Natural killer cell (primary cell): ENCODE results near the gene A2ML1. TPM values are rescaled to one million over a fixed set of nuclear protein-coding genes. Genes with fewer than 3 reads are reported as not detected.
"Not testable (repeated sequence)": the region's sequence is repeated elsewhere in the genome, so short reads cannot be mapped to it uniquely, and the experiment has no call there.

Source experiments
- ATAC-seq, 3 donors: fragments of 150-1000 bp in 2 of 3; fragments of 200-7000 bp in 1 of 3; cut with Tn5 transposase; 1 replicate in 1 of 3; 2 replicates in 2 of 3; pipeline ENCODE4 v1.10.0; 2021; ENCODE audit warnings: mild to moderate bottlenecking in 2 of 3, moderate library complexity in 2 of 3
- DNase-seq, 2 donors: peaks; one replicate each; pipeline versions ENCODE4 v3.0.0 to v3.0.0-alpha.2; 2013 to 2021; ENCODE audit warnings: mixed read lengths in 1 of 2
- H3K27ac ChIP-seq: one replicate; pipeline ENCODE4 v1.5.1; 2013; ENCODE audit warnings: mild to moderate bottlenecking, low read length
- H3K27me3 ChIP-seq: one replicate; pipeline ENCODE4 v1.6.1; 2013; ENCODE audit warnings: low read length; ENCODE audit not compliant: control insufficient read depth, insufficient read depth
- H3K36me3 ChIP-seq: one replicate; pipeline ENCODE4 v1.6.1; 2013; ENCODE audit warnings: low read length; ENCODE audit not compliant: control insufficient read depth, insufficient read depth
- H3K4me1 ChIP-seq: one replicate; pipeline ENCODE4 v1.6.1; 2013; ENCODE audit warnings: low read length; ENCODE audit not compliant: control insufficient read depth, insufficient read depth
- H3K4me3 ChIP-seq: one replicate; pipeline ENCODE4 v1.5.1; 2013; ENCODE audit warnings: low read length
- H3K9me3 ChIP-seq: one replicate; pipeline ENCODE4 v1.6.1; 2013; ENCODE audit warnings: low read length; ENCODE audit not compliant: control insufficient read depth, insufficient read depth
- H3K27ac Mint-ChIP-seq, 2 donors: one replicate each; pipeline ENCODE4 v1.8.0; 2022; ENCODE audit warnings: mild to moderate bottlenecking in 2 of 2, mixed read lengths in 2 of 2, moderate library complexity in 1 of 2
- H3K27me3 Mint-ChIP-seq, 2 donors: one replicate each; pipeline ENCODE4 v1.8.0; 2022; ENCODE audit warnings: low read depth in 2 of 2, mixed read lengths in 2 of 2
- H3K36me3 Mint-ChIP-seq: one replicate; pipeline ENCODE4 v1.8.0; 2022; ENCODE audit warnings: mixed read lengths
- H3K4me1 Mint-ChIP-seq, 2 donors: one replicate each; pipeline ENCODE4 v1.8.0; 2022; ENCODE audit warnings: mixed read lengths in 2 of 2
- H3K4me3 Mint-ChIP-seq: one replicate; pipeline ENCODE4 v1.8.0; 2022; ENCODE audit warnings: mild to moderate bottlenecking, moderate library complexity, mixed read lengths
- H3K9me3 Mint-ChIP-seq, 2 donors: one replicate each; pipeline ENCODE4 v1.8.0; 2022; ENCODE audit warnings: mixed read lengths in 2 of 2
- WGBS: methylation state at CpG from one replicate; pipeline ENCODE4 v1.1.7; 2013; ENCODE audit warnings: missing lambda C conversion rate; ENCODE audit not compliant: insufficient coverage; 5-methylcytosine and 5-hydroxymethylcytosine counted together
- intact Hi-C: fragments of 100-400 bp; cut with micrococcal nuclease; formaldehyde crosslinking; loops from one replicate; pipeline ENCODE4 v1.14.2; 2022
- total RNA-seq, 4 donors: library from RNA; stranded (reverse); fragments of 120-200 nt in 1 of 4; gene quantifications; one replicate each; pipeline versions ENCODE4 v1.2.3 to v1.2.4, GENCODE V29; 2013 to 2022
- TF ChIP-seq, protein P1 (sequence below): fragments of 200-600 bp; IDR thresholded peaks from one replicate; pipeline ENCODE4 v1.8.0; 2022; ENCODE audit warnings: antibody characterized with exemption

Gene A2ML1
- total RNA-seq, 3 donors from 2014 or later (not counting 1 experiment from before 2014, with no cell fraction given), result not detected

DNA sequence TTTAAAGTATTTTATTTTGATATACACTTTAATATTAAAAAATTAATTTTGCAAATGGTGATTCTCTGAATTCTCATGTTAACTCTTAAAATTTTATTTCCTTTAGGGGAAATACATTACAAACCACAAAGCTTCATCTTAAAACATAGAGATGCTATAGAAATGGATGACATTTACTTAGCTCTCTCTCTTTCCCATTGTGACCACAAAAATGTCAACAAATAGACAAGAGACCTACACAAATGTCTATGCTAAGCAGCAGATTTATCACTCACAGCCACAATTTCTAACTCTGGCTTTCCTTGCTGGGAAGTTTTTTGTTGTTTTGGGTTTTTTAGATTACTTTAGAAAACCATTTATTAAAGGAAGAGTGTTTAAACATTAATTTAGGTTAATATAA, 72.0 kb downstream of the A2ML1 start:
- TF ChIP-seq, protein P1, sequence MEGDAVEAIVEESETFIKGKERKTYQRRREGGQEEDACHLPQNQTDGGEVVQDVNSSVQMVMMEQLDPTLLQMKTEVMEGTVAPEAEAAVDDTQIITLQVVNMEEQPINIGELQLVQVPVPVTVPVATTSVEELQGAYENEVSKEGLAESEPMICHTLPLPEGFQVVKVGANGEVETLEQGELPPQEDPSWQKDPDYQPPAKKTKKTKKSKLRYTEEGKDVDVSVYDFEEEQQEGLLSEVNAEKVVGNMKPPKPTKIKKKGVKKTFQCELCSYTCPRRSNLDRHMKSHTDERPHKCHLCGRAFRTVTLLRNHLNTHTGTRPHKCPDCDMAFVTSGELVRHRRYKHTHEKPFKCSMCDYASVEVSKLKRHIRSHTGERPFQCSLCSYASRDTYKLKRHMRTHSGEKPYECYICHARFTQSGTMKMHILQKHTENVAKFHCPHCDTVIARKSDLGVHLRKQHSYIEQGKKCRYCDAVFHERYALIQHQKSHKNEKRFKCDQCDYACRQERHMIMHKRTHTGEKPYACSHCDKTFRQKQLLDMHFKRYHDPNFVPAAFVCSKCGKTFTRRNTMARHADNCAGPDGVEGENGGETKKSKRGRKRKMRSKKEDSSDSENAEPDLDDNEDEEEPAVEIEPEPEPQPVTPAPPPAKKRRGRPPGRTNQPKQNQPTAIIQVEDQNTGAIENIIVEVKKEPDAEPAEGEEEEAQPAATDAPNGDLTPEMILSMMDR, result no peak
- ATAC-seq (no peak), DNase-seq (no peak)
- no peaks in the 10 kb centered on the region for H3K27me3 ChIP-seq
- no peak overlapping the region for H3K27ac Mint-ChIP-seq
- intact Hi-C loops, result no loop called here
- H3K4me3 ChIP-seq, result no peak overlapping the region
- H3K9me3 ChIP-seq, result no peaks in the 10 kb centered on the region
- H3K27ac ChIP-seq, result no peak overlapping the region
- H3K9me3 Mint-ChIP-seq, result no peaks in the 10 kb centered on the region
- peaks cover 3% of the 10 kb centered on the region for H3K4me1 ChIP-seq
- no peak overlapping the region for H3K4me3 Mint-ChIP-seq
- no peaks in the 10 kb centered on the region for H3K36me3 ChIP-seq
- H3K4me1 Mint-ChIP-seq, result peaks cover 0 to 5% of the 10 kb centered on the region in 2 donors
- peaks cover 0 to 3% of the 10 kb centered on the region in 2 donors for H3K27me3 Mint-ChIP-seq
- no peaks in the 10 kb centered on the region for H3K36me3 Mint-ChIP-seq

DNA sequence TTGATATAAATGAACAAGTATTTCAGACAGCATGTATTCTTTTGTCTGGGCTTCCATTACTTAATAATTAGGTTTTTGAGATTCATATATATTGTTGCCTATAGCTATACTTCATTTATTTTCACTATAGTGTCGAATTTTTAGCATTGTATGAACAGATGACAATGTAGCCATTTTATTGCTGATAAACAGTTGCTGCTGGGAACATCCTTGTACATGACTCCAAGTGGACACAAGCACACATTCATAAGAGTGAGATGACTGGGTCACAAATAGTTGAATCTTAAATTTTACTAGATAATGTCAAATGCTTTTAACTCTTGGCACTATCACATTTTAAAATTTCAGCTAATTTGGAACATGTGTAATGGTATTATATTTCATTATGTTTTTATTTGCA, 72.6 kb downstream of the A2ML1 start:
- Mint-ChIP-seq H3K9me3 (no peaks in the 10 kb centered on the region), H3K36me3 (no peaks in the 10 kb centered on the region)

DNA sequence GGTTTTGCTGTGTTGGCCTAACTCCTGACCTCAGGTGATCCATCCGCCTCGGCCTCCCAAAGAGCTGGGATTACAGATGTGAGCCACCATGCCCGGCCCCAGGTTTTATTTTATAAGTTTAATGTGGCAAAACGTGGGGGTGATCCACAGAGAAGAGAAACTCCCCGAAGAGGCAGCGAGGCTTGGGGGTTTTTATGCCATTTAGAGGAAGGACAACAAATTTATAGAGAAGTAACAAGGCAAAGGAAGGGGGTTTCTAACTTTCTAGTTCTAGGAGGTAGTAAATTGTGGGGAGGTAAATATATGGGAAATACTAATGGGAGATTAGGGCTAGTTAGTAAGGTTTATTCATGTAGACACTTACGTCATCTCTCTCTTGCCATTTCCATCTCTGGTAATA, 74.7 kb downstream of the A2ML1 start:
- no peak overlapping the region for H3K4me3 Mint-ChIP-seq
- intact Hi-C loops, result no loop called here
- TF ChIP-seq, protein P1, result no peak
- Histone ChIP-seq H3K9me3 (no peaks in the 10 kb centered on the region), H3K36me3 (no peaks in the 10 kb centered on the region), H3K27me3 (no peaks in the 10 kb centered on the region), H3K4me1 (no peaks in the 10 kb centered on the region), H3K4me3 (no peak overlapping the region), H3K27ac (no peak overlapping the region)
- no peak overlapping the region for H3K27ac Mint-ChIP-seq
- DNase-seq (no peak), ATAC-seq (no peak)
- 84% methylated on average over 6 of the region's 7 CpGs for WGBS
- H3K36me3 Mint-ChIP-seq, result no peaks in the 10 kb centered on the region
- H3K9me3 Mint-ChIP-seq, result no peaks in the 10 kb centered on the region
- H3K27me3 Mint-ChIP-seq, result peaks cover 0 to 3% of the 10 kb centered on the region in 2 donors
- H3K4me1 Mint-ChIP-seq, result no peaks in the 10 kb centered on the region

More for the DNA sequence above, 72.6 kb downstream of the A2ML1 start:
- DNase-seq (no peak), ATAC-seq (no peak)
- no peak overlapping the region for H3K4me3 Mint-ChIP-seq
- Histone ChIP-seq H3K27me3 (no peaks in the 10 kb centered on the region), H3K36me3 (no peaks in the 10 kb centered on the region), H3K4me3 (no peak overlapping the region), H3K9me3 (no peaks in the 10 kb centered on the region), H3K27ac (no peak overlapping the region), H3K4me1 (peaks cover 3% of the 10 kb centered on the region)
- no peak overlapping the region for H3K27ac Mint-ChIP-seq
- intact Hi-C loops, result no loop called here
- peaks cover 0 to 5% of the 10 kb centered on the region in 2 donors for H3K4me1 Mint-ChIP-seq
- peaks cover 0 to 3% of the 10 kb centered on the region in 2 donors for H3K27me3 Mint-ChIP-seq
- 80% methylated on average over 1 of the region's 1 CpG for WGBS
- TF ChIP-seq, protein P1, result no peak

DNA sequence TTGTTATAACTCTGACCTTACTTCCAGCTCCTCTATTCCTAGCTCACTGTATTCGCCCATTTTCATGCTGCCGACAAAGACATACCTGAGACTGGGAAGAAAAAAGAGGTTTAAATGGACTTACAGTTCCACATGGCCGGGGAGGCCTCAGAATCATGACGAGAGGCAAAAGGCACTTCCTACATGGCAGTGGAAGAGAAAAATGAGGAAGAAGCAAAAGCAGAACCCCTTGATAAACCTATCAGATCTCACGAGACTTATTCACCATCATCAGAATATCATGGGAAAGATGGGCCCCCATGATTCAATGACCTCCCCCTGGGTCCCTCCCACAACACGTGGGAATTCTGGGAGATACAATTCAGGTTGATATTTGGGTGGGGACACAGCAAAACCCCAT, 77.4 kb downstream of the A2ML1 start:
- DNase-seq (no peak), ATAC-seq (no peak)
- no peaks in the 10 kb centered on the region for H3K4me1 ChIP-seq
- H3K9me3 ChIP-seq, result no peaks in the 10 kb centered on the region
- no peaks in the 10 kb centered on the region for H3K9me3 Mint-ChIP-seq
- H3K27me3 Mint-ChIP-seq, result peaks cover 7 to 8% of the 10 kb centered on the region in 2 donors
- intact Hi-C loops, result no loop called here
- H3K27ac Mint-ChIP-seq, result no peak overlapping the region
- no peaks in the 10 kb centered on the region for H3K27me3 ChIP-seq
- 64% methylated on average over 3 of the region's 6 CpGs for WGBS
- no peaks in the 10 kb centered on the region for H3K36me3 Mint-ChIP-seq
- H3K36me3 ChIP-seq, result no peaks in the 10 kb centered on the region
- H3K4me3 ChIP-seq, result no peak overlapping the region
- TF ChIP-seq, protein P1, result no peak
- H3K27ac ChIP-seq, result no peak overlapping the region
- H3K4me1 Mint-ChIP-seq, result peaks cover 0 to 5% of the 10 kb centered on the region in 2 donors
- no peak overlapping the region for H3K4me3 Mint-ChIP-seq

DNA sequence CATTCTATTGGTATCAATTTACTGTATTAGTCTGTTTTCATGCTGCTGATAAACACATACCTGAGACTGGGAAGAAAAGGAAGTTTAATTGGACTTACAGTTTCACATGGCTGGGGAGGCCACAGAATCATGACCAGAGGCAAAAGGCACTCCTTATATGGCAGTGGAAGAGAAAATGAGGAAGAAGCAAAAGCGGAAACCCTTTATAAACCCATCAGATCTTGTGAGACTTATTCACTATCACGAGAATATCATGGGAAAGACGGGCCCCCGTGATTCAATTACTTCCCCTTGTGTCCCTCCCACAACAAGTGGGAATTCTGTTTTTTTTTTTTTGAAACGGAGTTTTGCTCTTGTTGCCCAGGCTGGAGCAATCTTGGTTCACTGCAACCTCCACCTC, 80.3 kb downstream of the A2ML1 start:
- H3K4me1 Mint-ChIP-seq, H3K9me3 ChIP-seq, H3K9me3 Mint-ChIP-seq, H3K36me3 ChIP-seq, ATAC-seq, H3K4me3 Mint-ChIP-seq, H3K27ac ChIP-seq, intact Hi-C loops, H3K27ac Mint-ChIP-seq, H3K36me3 Mint-ChIP-seq, H3K27me3 ChIP-seq, DNase-seq, H3K4me3 ChIP-seq, H3K4me1 ChIP-seq: not testable (repeated sequence)
- 23% methylated on average over 5 of the region's 5 CpGs for WGBS
- H3K27me3 Mint-ChIP-seq, result peaks cover 8 to 10% of the 10 kb centered on the region in 2 donors
